ENCODE data around the gene EXOC4.

Gene EXOC4

DNA sequence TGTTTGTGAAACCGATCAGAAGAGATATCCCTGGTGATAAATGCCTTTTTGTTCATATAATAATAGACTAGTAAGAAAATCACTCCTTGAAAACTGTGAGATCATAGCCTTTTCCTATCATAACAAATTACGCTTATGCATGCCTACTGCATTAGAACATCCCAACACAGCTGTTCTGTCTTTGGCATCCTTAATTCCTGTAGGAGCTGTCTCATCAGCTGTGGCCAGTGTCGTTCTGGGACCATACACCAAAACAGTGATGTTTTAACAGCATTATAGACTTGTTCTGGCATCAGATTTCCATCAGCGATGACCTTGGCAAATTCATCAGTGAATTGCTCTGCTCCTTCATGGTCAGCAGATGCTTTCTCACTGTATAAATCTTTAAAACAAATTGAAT, 450.7 kb downstream of the EXOC4 start:
- TF ChIP-seq, protein P1, sequence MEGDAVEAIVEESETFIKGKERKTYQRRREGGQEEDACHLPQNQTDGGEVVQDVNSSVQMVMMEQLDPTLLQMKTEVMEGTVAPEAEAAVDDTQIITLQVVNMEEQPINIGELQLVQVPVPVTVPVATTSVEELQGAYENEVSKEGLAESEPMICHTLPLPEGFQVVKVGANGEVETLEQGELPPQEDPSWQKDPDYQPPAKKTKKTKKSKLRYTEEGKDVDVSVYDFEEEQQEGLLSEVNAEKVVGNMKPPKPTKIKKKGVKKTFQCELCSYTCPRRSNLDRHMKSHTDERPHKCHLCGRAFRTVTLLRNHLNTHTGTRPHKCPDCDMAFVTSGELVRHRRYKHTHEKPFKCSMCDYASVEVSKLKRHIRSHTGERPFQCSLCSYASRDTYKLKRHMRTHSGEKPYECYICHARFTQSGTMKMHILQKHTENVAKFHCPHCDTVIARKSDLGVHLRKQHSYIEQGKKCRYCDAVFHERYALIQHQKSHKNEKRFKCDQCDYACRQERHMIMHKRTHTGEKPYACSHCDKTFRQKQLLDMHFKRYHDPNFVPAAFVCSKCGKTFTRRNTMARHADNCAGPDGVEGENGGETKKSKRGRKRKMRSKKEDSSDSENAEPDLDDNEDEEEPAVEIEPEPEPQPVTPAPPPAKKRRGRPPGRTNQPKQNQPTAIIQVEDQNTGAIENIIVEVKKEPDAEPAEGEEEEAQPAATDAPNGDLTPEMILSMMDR (IDR thresholded peaks at IDR 0.05; ENCODE audit: low read depth, low read length, missing control alignments) = no peak
- no peak for DNase-seq (ENCODE audit: low read depth)
- H3K4me3 ChIP-seq (ENCODE audit: low read depth, low read length) = no peak overlapping the region

DNA sequence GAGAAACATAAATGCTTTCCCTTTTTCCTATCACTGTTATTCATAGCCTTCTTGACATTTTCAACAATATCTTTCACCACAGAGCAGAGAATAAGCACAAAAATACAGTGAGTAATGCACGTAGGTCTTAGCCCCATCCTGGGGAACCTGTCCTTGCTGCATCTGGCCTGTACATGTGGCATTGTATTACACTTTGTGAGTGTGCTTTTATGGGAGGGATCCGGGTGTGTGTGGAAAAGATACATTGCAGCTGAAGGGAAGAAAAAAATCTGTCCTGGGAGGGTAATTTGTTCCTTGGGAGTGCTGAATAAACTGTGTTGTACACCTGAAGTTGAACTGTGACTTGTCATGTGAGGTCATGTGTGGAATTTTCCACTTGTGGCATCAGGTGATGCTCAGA, 451.6 kb downstream of the EXOC4 start:
- TF ChIP-seq, protein P1 (IDR thresholded peaks at IDR 0.05; ENCODE audit: low read depth, low read length, missing control alignments) = no peak

DNA sequence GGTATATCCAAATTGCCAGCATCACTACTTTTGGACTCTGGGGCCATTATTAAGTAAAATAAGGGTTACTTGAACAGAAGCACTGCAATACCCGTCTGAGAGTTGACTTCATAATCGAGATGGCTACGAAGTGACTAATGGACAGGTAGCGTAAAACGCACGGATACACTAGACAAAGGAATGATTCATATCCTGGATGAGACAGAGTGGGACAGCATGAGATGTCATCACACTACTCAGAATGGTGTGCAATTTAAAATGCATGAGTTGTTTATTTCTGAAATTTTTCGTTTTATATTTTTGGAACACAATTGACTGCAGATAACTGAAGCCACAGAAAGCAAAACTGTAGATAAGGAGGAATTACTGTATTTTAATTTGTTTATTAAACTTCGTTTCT, 452.7 kb downstream of the EXOC4 start:
- DNase-seq (ENCODE audit: low read depth) = no peak
- H3K4me3 ChIP-seq (ENCODE audit: low read depth, low read length) = no peak overlapping the region
- TF ChIP-seq, protein P1 (IDR thresholded peaks at IDR 0.05; ENCODE audit: low read depth, low read length, missing control alignments) = no peak

More for the DNA sequence above, 451.6 kb downstream of the EXOC4 start:
- no peak for DNase-seq (ENCODE audit: low read depth)
- no peak overlapping the region for H3K4me3 ChIP-seq (ENCODE audit: low read depth, low read length)

DNA sequence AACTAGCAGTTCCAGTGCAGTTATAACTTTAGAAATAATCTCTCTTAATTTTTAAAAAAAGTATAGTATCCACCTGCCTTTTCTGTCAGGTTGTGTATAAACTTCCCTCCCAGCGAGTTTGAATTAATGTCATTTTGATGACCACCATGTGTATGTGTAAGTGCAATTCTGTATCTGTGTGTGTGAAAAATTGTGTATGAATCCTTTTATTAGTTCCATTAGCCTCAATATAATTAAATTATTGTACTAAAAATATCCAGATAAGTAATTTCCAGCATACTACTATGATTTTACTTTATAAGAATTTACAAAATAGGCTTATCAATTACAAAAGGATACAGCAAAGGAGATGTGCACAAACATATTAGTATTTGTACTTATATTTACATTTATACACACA, 453.1 kb downstream of the EXOC4 start:
- no peak for DNase-seq (ENCODE audit: low read depth)

DNA sequence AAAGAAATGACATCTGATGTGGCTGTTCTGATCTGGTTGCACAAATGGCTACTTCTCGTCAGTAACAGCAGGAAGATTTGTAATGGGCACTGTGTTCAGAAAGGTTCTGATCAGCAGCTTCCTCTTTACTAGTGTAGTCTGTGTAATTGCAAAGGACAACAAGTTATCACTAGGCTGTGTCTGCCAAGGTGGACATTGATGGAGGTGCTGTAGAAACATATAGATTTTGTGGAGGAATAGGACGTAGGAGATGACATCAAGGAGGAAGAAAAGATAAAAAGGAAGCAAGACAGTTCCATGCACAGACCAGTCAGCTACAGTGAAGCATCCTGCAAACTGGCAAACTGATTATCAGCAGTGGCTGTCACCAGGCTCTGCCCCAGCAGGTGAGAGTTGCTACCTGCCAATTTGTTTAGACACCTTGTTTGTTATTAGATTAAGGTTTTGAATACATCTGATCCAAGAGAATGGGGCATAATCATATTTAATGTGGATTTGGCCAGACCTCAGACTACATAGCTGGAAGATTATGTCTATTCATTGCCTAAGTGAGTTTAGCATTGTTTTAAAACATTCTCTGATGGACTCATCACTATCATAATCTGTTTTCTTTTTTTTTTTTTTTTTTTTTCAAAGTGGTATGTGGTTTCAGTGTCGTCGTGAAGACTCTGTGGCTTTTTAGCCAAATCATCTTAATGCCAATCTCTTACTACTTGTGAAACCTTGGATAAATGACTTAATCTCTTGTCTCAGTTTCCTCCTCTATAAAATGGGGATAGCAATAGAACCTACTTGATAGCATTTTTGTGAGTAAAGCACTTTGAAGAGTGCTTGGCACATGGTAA, 456.4 kb downstream of the EXOC4 start:
- TF ChIP-seq, protein P1 (IDR thresholded peaks at IDR 0.05; ENCODE audit: low read depth, low read length, missing control alignments) = no peak
- DNase-seq (ENCODE audit: low read depth) = no peak

More for the DNA sequence above, 453.1 kb downstream of the EXOC4 start:
- no peak overlapping the region for H3K4me3 ChIP-seq (ENCODE audit: low read depth, low read length)
- TF ChIP-seq, protein P1 (IDR thresholded peaks at IDR 0.05; ENCODE audit: low read depth, low read length, missing control alignments) = no peak

DNA sequence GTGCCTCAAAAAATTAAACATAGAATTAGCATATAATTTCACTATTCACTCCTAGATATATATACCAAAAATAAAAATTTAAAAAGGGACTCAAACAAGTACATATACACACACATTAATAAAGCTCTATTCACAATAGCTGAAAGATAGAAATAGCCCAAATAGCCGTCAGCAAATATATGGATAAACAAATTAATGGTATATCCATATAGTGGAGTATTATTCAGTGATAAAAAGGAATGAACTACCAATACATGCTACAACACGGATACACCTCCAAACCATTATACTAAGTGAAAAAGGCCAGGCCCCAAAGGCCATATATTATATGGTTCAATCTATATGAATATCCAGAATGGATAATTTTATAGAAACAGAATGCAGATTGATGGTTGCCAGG, 459.7 kb downstream of the EXOC4 start:
- TF ChIP-seq, protein P1 (IDR thresholded peaks at IDR 0.05; ENCODE audit: low read depth, low read length, missing control alignments) = no peak
- DNase-seq (ENCODE audit: low read depth) = no peak
- H3K4me3 ChIP-seq (ENCODE audit: low read depth, low read length) = no peak overlapping the region

More for the DNA sequence above, 456.4 kb downstream of the EXOC4 start:
- H3K4me3 ChIP-seq (ENCODE audit: low read depth, low read length) = no peak overlapping the region

DNA sequence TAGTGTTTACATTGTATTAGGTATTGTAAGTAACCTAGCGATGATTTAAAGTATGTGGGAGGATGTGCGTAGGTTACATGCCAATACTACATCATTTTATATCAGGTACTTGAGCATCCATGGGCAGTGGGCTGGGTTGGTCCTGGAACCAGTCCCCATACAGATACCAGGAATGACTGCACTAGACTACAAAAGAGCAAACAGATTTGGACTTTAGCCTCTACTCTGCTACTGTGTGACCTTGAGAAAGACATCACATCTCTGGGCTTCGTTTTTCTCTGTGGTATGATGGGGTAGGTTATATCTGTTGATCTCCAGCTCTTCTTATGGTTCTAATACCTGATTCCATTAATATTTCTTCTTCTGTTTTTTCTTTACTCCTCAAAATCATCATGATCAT, 461.8 kb downstream of the EXOC4 start:
- H3K4me3 ChIP-seq (ENCODE audit: low read depth, low read length) = no peak overlapping the region
- TF ChIP-seq, protein P1 (IDR thresholded peaks at IDR 0.05; ENCODE audit: low read depth, low read length, missing control alignments) = no peak
- DNase-seq (ENCODE audit: low read depth) = no peak

All from GM12864 (cell line).